Panc1 (cell line): Measurements from ENCODE around the gene PIGP.

Experiments used
- CTCF ChIP-seq: fragments of 450-650 bp; IDR thresholded peaks from 2 replicates; pipeline ENCODE4 v1.5.1; 2017; ENCODE audit warnings: mild to moderate bottlenecking
- REST ChIP-seq, 2 experiments: IDR thresholded peaks; 2 replicates each; pipeline ENCODE4 v1.6.1; 2011 to 2012; ENCODE audit warnings: low read depth in 2 of 2, control low read depth in 1 of 2, low read length in 1 of 2, mild to moderate bottlenecking in 1 of 2, moderate library complexity in 1 of 2; ENCODE audit not compliant: insufficient read depth in 1 of 2

DNA sequence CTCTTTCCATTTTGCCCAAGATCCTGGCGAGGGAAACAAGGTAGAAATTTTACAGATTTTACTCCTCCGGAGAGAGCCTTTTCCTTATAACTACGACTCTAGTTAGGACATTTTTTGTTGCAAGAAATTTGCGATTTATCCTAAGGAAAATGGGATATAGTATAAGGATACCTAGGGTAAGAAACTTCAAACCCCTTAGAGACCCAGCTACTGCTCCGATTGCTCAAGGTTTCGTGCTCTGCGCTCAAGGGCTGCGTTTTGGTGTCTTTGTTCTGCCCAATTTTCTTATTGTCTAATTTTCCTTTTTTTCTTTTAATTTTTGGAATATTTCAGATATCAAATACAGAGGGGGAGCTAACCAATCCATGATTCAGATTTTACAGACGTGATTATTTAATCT, 1.7 kb upstream of the PIGP start:
- TF ChIP-seq CTCF (no peak), REST (IDR thresholded peaks at IDR 0.05; ENCODE audit: insufficient read depth in 1 of 2, low read depth in 2 of 2, low read length in 1 of 2) (no peak)
